Lower leg skin (tissue), 3 donors: ENCODE results near the gene GIMAP2.

Source experiments
- POLR2A ChIP-seq, 2 donors: fragments of 450-650 bp; IDR thresholded peaks; one replicate each; pipeline ENCODE4 v1.6.1; 2016 to 2017; ENCODE audit warnings: antibody characterized with exemption in 2 of 2, mild to moderate bottlenecking in 1 of 2, moderate library complexity in 1 of 2
- TF ChIP-seq, protein P1 (sequence below), 3 donors: fragments of 450-650 bp; IDR thresholded peaks; one replicate each; pipeline ENCODE4 v1.5.1; 2016; ENCODE audit warnings: antibody characterized with exemption in 3 of 3, mild to moderate bottlenecking in 3 of 3, moderate library complexity in 2 of 3

DNA sequence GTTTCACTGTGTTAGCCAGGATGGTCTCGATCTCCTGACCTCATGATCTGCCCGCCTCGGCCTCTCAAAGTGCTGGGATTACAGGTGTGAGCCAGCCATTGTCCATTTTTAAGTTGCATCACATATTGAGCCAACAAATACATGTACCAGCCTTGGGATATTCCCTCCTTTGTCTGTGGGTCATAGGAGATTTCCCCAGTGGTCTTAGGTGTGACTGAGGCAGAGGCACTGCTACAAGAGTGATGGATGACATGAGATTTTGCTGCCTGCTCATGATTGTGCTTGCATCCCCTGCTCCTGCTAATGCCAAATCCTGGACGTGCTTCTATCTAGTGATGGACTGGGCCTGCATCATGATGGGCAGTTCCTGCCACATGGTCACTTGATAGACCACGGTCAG, 42.6 kb upstream of the GIMAP2 start:
- TF ChIP-seq, protein P1, sequence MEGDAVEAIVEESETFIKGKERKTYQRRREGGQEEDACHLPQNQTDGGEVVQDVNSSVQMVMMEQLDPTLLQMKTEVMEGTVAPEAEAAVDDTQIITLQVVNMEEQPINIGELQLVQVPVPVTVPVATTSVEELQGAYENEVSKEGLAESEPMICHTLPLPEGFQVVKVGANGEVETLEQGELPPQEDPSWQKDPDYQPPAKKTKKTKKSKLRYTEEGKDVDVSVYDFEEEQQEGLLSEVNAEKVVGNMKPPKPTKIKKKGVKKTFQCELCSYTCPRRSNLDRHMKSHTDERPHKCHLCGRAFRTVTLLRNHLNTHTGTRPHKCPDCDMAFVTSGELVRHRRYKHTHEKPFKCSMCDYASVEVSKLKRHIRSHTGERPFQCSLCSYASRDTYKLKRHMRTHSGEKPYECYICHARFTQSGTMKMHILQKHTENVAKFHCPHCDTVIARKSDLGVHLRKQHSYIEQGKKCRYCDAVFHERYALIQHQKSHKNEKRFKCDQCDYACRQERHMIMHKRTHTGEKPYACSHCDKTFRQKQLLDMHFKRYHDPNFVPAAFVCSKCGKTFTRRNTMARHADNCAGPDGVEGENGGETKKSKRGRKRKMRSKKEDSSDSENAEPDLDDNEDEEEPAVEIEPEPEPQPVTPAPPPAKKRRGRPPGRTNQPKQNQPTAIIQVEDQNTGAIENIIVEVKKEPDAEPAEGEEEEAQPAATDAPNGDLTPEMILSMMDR (IDR thresholded peaks at IDR 0.05) = no peak
- no peak for TF ChIP-seq POLR2A (IDR thresholded peaks at IDR 0.05)
